Camera-type eye (tissue), 1 donor: ENCODE results near the gene WNT8A. TPM values are rescaled to one million over a fixed set of nuclear protein-coding genes. Genes with fewer than 3 reads are reported as not detected.

ENCODE experiments used
- total RNA-seq: library from RNA; depleted of rRNA; stranded (reverse); fragments of >200 nt; gene quantifications from one replicate; pipeline ENCODE4 v1.2.3, GENCODE V29; 2014

WNT8A gene, protein sequence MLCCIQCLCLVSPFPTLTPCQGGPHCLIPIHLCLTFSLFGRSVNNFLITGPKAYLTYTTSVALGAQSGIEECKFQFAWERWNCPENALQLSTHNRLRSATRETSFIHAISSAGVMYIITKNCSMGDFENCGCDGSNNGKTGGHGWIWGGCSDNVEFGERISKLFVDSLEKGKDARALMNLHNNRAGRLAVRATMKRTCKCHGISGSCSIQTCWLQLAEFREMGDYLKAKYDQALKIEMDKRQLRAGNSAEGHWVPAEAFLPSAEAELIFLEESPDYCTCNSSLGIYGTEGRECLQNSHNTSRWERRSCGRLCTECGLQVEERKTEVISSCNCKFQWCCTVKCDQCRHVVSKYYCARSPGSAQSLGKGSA
- total RNA-seq = not detected

DNA sequence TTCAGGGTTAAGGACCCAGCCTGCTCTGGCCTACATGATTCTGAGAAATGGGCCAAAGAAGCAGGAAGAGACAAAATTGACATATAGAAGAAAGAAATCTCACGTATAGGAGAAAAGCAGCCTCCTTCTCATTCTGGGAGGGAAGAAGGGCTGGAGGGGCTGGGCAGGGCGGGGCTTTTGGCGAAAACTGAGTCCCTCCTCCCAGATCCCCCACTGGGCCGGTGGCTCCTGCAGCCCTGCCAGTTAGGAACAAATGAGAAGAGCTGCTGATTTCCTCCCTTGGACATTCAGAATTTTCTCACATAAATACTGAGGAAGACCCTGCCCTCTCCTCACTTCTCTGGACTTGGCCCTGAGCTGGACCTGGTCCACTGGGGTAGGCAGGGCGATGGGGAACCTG lies at the start of gene WNT8A:
Gene WNT8A, plus strand, starts transcription at position 332 of the 400 bp plus-strand sequence. CDS start 95 bp downstream, outside the sequence.

DNA sequence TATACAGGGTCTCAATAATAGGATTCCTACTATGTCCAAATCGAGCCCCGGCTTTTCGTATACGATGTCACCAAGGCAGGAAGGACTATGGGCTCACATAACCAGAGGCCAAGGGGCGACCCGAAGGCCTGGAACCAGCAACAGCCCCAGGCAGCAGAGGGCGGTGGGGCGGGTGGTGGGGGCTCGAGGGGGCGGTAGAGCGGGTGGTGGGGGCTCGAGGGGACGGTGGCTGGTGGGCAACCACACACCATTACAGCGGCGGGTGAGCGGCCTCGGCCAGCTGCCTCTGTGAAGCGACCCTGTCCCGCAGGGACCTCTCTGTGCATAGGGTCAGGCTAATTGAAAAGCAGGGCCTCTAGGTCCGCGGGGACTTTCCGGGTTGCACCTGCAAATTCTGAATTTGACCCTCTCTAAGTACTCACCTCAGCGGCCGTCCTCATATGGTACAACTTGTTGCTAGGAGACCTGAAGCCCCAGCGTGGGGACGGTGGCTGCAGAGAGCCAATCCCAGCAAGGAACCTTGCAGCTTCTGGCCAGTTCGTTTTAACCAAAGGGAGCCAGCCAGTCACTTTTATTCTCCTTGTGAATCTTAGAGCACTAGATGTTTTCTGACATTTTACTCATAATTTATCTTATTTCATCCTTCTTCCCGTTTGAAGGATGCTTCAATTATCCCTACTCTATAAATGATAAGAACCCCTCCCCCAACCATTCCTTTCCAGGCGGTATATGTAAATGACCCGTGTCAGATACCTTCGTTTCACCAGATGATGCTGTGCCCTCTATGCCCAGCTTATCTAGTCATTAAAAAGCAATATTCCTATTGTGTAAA lies 55.3 kb downstream of the WNT8A start, which contains the start of gene NME5:
Gene NME5, minus strand, starts transcription at position 480 of the 832 bp plus-strand sequence. CDS start 648 bp downstream, outside the sequence.

Other genes starting within 250 kb of the WNT8A start
- gene MYOT, start 216.2 kb upstream of the WNT8A start, total RNA-seq = 15.9 TPM
- not detected for gene PKD2L2, start 194.6 kb upstream of the WNT8A start, total RNA-seq
- 88.6 TPM for gene FAM13B, start 51.0 kb upstream of the WNT8A start, total RNA-seq
- 5.6 TPM for gene NME5, start 55.4 kb downstream of the WNT8A start, total RNA-seq
- gene BRD8, start 94.6 kb downstream of the WNT8A start, total RNA-seq = 94.0 TPM
- gene KIF20A, start 95.1 kb downstream of the WNT8A start, total RNA-seq = 12.9 TPM
- gene CDC23, start 129.3 kb downstream of the WNT8A start, total RNA-seq = 40.4 TPM
- 2.7 TPM for gene GFRA3, start 190.6 kb downstream of the WNT8A start, total RNA-seq
- gene CDC25C, start 247.8 kb downstream of the WNT8A start, total RNA-seq = 3.8 TPM